Measurements from ENCODE around the gene PEX3. TPM values are rescaled to one million over a fixed set of nuclear protein-coding genes. Genes with fewer than 3 reads are reported as not detected.

PEX3 gene
- total and polyA plus RNA-seq, 2 experiments from 2014 or later, result 23.2 to 24.5 TPM

- Histone ChIP-seq H3K27ac (no peak overlapping the region), H3K36me3 (replicated peaks; ENCODE audit: insufficient read depth, low read depth) (no peaks in the 10 kb centered on the region), H3K9me3 (ENCODE audit: low read depth) (no peaks in the 10 kb centered on the region), H2AFZ (no peak overlapping the region), H4K20me1 (ENCODE audit: insufficient read depth, poor library complexity, severe bottlenecking) (no peaks in the 10 kb centered on the region), H3K4me2 (no peak overlapping the region), H3K4me1 (ENCODE audit: insufficient read depth) (peaks cover 12% of the 10 kb centered on the region), H3K4me3 (no peak overlapping the region), H3K9me2 (replicated peaks; ENCODE audit: insufficient read depth) (no peaks in the 10 kb centered on the region), H3K27me3 (no peaks in the 10 kb centered on the region), H3K79me2 (peaks cover 29% of the 10 kb centered on the region)
- 41% methylated on average over 4 of the region's 4 CpGs for whole genome bisulfite sequencing (ENCODE audit: low lambda C conversion rate, missing lambda C conversion rate)
- peak; percentile 40 for TF ChIP-seq CTCF (IDR thresholded peaks at IDR 0.05; ENCODE audit: poor library complexity)
- no peak for TF ChIP-seq EZH2 (IDR thresholded peaks at IDR 0.05; ENCODE audit: borderline replicate concordance)
- DNase-seq (ENCODE audit: low spot score), result peak; percentile 26
Measured at GRCh38 chr6:143513410-143513809, 62.8 kb downstream of the PEX3 start.

GRCh38 chr6:143515061-143515760 lies 64.6 kb downstream of the PEX3 start:
- 83% methylated on average over 12 of the region's 12 CpGs for WGBS (ENCODE audit: low lambda C conversion rate, missing lambda C conversion rate)
- TF ChIP-seq CTCF (IDR thresholded peaks at IDR 0.05; ENCODE audit: poor library complexity) (no peak), EZH2phosphoT487 (IDR thresholded peaks at IDR 0.05; ENCODE audit: low read depth, severe bottlenecking, unreplicated experiment) (no peak), EZH2 (IDR thresholded peaks at IDR 0.05; ENCODE audit: borderline replicate concordance) (no peak)
- H3K4me3 ChIP-seq, result no peak overlapping the region
- no peaks in the 10 kb centered on the region for H3K27me3 ChIP-seq
- no peaks in the 10 kb centered on the region for H4K20me1 ChIP-seq (ENCODE audit: insufficient read depth, poor library complexity, severe bottlenecking)
- no peaks in the 10 kb centered on the region for H3K36me3 ChIP-seq (replicated peaks; ENCODE audit: insufficient read depth, low read depth)
- peaks cover 12% of the 10 kb centered on the region for H3K4me1 ChIP-seq (ENCODE audit: insufficient read depth)
- H3K9me2 ChIP-seq (replicated peaks; ENCODE audit: insufficient read depth), result no peaks in the 10 kb centered on the region
- no peak overlapping the region for H3K4me2 ChIP-seq
- no peak overlapping the region for H2AFZ ChIP-seq
- no peak for DNase-seq (ENCODE audit: low spot score)
- no peaks in the 10 kb centered on the region for H3K9me3 ChIP-seq (ENCODE audit: low read depth)
- H3K27ac ChIP-seq, result no peak overlapping the region
- peaks cover 11% of the 10 kb centered on the region for H3K79me2 ChIP-seq

- TF ChIP-seq EZH2 (IDR thresholded peaks at IDR 0.05; ENCODE audit: borderline replicate concordance), result no peak
- TF ChIP-seq EZH2phosphoT487 (IDR thresholded peaks at IDR 0.05; ENCODE audit: low read depth, severe bottlenecking, unreplicated experiment), result no peak
- no peak for TF ChIP-seq CTCF (IDR thresholded peaks at IDR 0.05; ENCODE audit: poor library complexity)
Measured at GRCh38 chr6:143515766-143516355, 65.3 kb downstream of the PEX3 start.

More at GRCh38 chr6:143515766-143516355, 65.3 kb downstream of the PEX3 start:
- DNase-seq (ENCODE audit: low spot score), result no peak
- Histone ChIP-seq H3K4me3 (no peak overlapping the region), H3K4me2 (no peak overlapping the region), H3K27me3 (no peaks in the 10 kb centered on the region), H3K79me2 (peaks cover 4% of the 10 kb centered on the region), H4K20me1 (ENCODE audit: insufficient read depth, poor library complexity, severe bottlenecking) (no peaks in the 10 kb centered on the region), H3K27ac (no peak overlapping the region), H3K36me3 (replicated peaks; ENCODE audit: insufficient read depth, low read depth) (no peaks in the 10 kb centered on the region), H3K4me1 (ENCODE audit: insufficient read depth) (peaks cover 5% of the 10 kb centered on the region), H3K9me3 (ENCODE audit: low read depth) (no peaks in the 10 kb centered on the region), H2AFZ (no peak overlapping the region), H3K9me2 (replicated peaks; ENCODE audit: insufficient read depth) (no peaks in the 10 kb centered on the region)
- WGBS (ENCODE audit: low lambda C conversion rate, missing lambda C conversion rate), result 73% methylated on average over 7 of the region's 7 CpGs
